ENCODE measurements around the gene ERICH4.
"Not testable (repeated sequence)": the region's sequence is repeated elsewhere in the genome, so short reads cannot be mapped to it uniquely, and the experiment has no call there.

ERICH4 gene

GRCh38 chr19:41433171-41433570 lies 9.8 kb upstream of the ERICH4 start:
- DNase-seq (ENCODE audit: extremely low read depth in 1 of 2, low read depth in 1 of 2) = no peak

- DNase-seq (ENCODE audit: extremely low read depth in 1 of 2, low read depth in 1 of 2) = no peak
Observed at GRCh38 chr19:41434450-41434849, 8.5 kb upstream of the ERICH4 start.

- not testable (repeated sequence) for DNase-seq (ENCODE audit: extremely low read depth in 1 of 2, low read depth in 1 of 2)
Observed at GRCh38 chr19:41435376-41435775, 7.6 kb upstream of the ERICH4 start.

- DNase-seq (ENCODE audit: extremely low read depth in 1 of 2, low read depth in 1 of 2) = no peak
Observed at GRCh38 chr19:41435936-41436673, 6.9 kb upstream of the ERICH4 start.

- no peak for DNase-seq (ENCODE audit: extremely low read depth in 1 of 2, low read depth in 1 of 2)
Observed at GRCh38 chr19:41436674-41436951, 6.3 kb upstream of the ERICH4 start.

GRCh38 chr19:41437944-41438574 lies 4.9 kb upstream of the ERICH4 start:
- no peak for DNase-seq (ENCODE audit: extremely low read depth in 1 of 2, low read depth in 1 of 2)

GRCh38 chr19:41439441-41440222 lies 3.3 kb upstream of the ERICH4 start, which contains the start of gene DMAC2:
TSS of gene DMAC2 (minus strand) at chr19:41439912. CDS start at chr19:41439899, 13 bp downstream.
- DNase-seq (ENCODE audit: extremely low read depth in 1 of 2, low read depth in 1 of 2) = peak; percentile 82 to 97

- no peak for DNase-seq (ENCODE audit: extremely low read depth in 1 of 2, low read depth in 1 of 2)
Observed at GRCh38 chr19:41441321-41441945, 1.5 kb upstream of the ERICH4 start.

GRCh38 chr19:41443813-41444455 lies 978 bp downstream of the ERICH4 start:
- no peak for DNase-seq (ENCODE audit: extremely low read depth in 1 of 2, low read depth in 1 of 2)

- no peak for DNase-seq (ENCODE audit: extremely low read depth in 1 of 2, low read depth in 1 of 2)
Observed at GRCh38 chr19:41445575-41445974, 2.6 kb downstream of the ERICH4 start.

- no peak for DNase-seq (ENCODE audit: extremely low read depth in 1 of 2, low read depth in 1 of 2)
Observed at GRCh38 chr19:41447732-41448332, 4.9 kb downstream of the ERICH4 start.

GRCh38 chr19:41449079-41449864 lies 6.3 kb downstream of the ERICH4 start:
- DNase-seq (ENCODE audit: extremely low read depth in 1 of 2, low read depth in 1 of 2) = peak; percentile 35 to 41

- no peak for DNase-seq (ENCODE audit: extremely low read depth in 1 of 2, low read depth in 1 of 2)
Observed at GRCh38 chr19:41449865-41450178, 6.9 kb downstream of the ERICH4 start.

- no peak for DNase-seq (ENCODE audit: extremely low read depth in 1 of 2, low read depth in 1 of 2)
Observed at GRCh38 chr19:41452584-41453275, 9.8 kb downstream of the ERICH4 start.

GRCh38 chr19:41455936-41456335 lies 13.0 kb downstream of the ERICH4 start:
- DNase-seq (ENCODE audit: extremely low read depth in 1 of 2, low read depth in 1 of 2) = no peak

GRCh38 chr19:41456342-41456918 lies 13.5 kb downstream of the ERICH4 start:
- DNase-seq (ENCODE audit: extremely low read depth in 1 of 2, low read depth in 1 of 2) = no peak

- no peak for DNase-seq (ENCODE audit: extremely low read depth in 1 of 2, low read depth in 1 of 2)
Observed at GRCh38 chr19:41457241-41457640, 14.3 kb downstream of the ERICH4 start.

- DNase-seq (ENCODE audit: extremely low read depth in 1 of 2, low read depth in 1 of 2) = no peak
Observed at GRCh38 chr19:41462497-41462896, 19.5 kb downstream of the ERICH4 start.
